Tibial nerve (tissue), 4 donors: ENCODE measurements around the gene DCANP1. TPM values are rescaled to one million over a fixed set of nuclear protein-coding genes. Genes with fewer than 3 reads are reported as not detected.

ENCODE experiments used
- DNase-seq, 2 donors: peaks; one replicate each; pipeline ENCODE4 v3.0.0-alpha.2; 2019; ENCODE audit warnings: low spot score in 2 of 2
- H3K27ac ChIP-seq, 4 donors: fragments of 200-600 bp; sonication (generic) in 3 of 4; one replicate each; pipeline ENCODE4 v1.5.1; 2017 to 2019; ENCODE audit warnings: mild to moderate bottlenecking in 1 of 4
- H3K27me3 ChIP-seq, 2 donors: fragments of 200-600 bp; sonication (generic) in 1 of 2; one replicate each; pipeline versions ENCODE4 v1.5.1 to v1.6.0; 2017 to 2019
- H3K36me3 ChIP-seq, 3 donors: fragments of 200-600 bp; sonication (generic); one replicate each; pipeline ENCODE4 v1.5.1; 2018 to 2019
- H3K4me1 ChIP-seq, 4 donors: fragments of 200-600 bp; sonication (generic) in 3 of 4; one replicate each; pipeline ENCODE4 v1.5.1; 2017 to 2019
- H3K4me3 ChIP-seq, 4 donors: fragments of 200-600 bp; sonication (generic) in 3 of 4; one replicate each; pipeline ENCODE4 v1.5.1; 2017 to 2019; ENCODE audit warnings: mild to moderate bottlenecking in 1 of 4, moderate library complexity in 1 of 4
- H3K9me3 ChIP-seq, 4 donors: fragments of 200-600 bp; sonication (generic) in 3 of 4; one replicate each; pipeline ENCODE4 v1.5.1; 2017 to 2019
- EP300 ChIP-seq, 2 donors: sonication (generic); formaldehyde crosslinking; IDR thresholded peaks; one replicate each; pipeline ENCODE4 v1.6.1; 2017; ENCODE audit warnings: antibody characterized with exemption in 2 of 2, mild to moderate bottlenecking in 1 of 2
- POLR2A ChIP-seq, 2 donors: fragments of 450-650 bp; IDR thresholded peaks; one replicate each; pipeline ENCODE4 v1.6.1; 2017; ENCODE audit warnings: antibody characterized with exemption in 2 of 2, mild to moderate bottlenecking in 2 of 2, moderate library complexity in 2 of 2
- WGBS, 2 donors: methylation state at CpG; one replicate each; pipeline ENCODE4 v1.1.5; 2018; 5-methylcytosine and 5-hydroxymethylcytosine counted together
- total RNA-seq, 4 donors: library from RNA; depleted of rRNA; stranded (reverse); fragments of >200 nt; gene quantifications; one replicate each; pipeline ENCODE4 v1.1.0, GENCODE V29; 2016
- TF ChIP-seq, protein P1 (sequence below), 5 experiments: fragments of 200-600 bp in 3 of 5; fragments of 450-650 bp in 2 of 5; sonication (generic) in 3 of 5; IDR thresholded peaks; one replicate each; pipeline ENCODE4 v1.5.1; 2016 to 2019; ENCODE audit warnings: antibody characterized with exemption in 5 of 5, mild to moderate bottlenecking in 3 of 5, moderate library complexity in 2 of 5

Gene DCANP1
- total RNA-seq, 4 donors from 2014 or later: not detected

- TF ChIP-seq EP300 (IDR thresholded peaks at IDR 0.05): no peak
- TF ChIP-seq, protein P1, sequence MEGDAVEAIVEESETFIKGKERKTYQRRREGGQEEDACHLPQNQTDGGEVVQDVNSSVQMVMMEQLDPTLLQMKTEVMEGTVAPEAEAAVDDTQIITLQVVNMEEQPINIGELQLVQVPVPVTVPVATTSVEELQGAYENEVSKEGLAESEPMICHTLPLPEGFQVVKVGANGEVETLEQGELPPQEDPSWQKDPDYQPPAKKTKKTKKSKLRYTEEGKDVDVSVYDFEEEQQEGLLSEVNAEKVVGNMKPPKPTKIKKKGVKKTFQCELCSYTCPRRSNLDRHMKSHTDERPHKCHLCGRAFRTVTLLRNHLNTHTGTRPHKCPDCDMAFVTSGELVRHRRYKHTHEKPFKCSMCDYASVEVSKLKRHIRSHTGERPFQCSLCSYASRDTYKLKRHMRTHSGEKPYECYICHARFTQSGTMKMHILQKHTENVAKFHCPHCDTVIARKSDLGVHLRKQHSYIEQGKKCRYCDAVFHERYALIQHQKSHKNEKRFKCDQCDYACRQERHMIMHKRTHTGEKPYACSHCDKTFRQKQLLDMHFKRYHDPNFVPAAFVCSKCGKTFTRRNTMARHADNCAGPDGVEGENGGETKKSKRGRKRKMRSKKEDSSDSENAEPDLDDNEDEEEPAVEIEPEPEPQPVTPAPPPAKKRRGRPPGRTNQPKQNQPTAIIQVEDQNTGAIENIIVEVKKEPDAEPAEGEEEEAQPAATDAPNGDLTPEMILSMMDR (IDR thresholded peaks at IDR 0.05): no peak
- TF ChIP-seq POLR2A (IDR thresholded peaks at IDR 0.05): no peak
- Histone ChIP-seq H3K27ac (no peak overlapping the region), H3K9me3 (no peaks in the 10 kb centered on the region), H3K4me1 (peaks cover 0 to 13% (median 4%) of the 10 kb centered on the region in 4 donors), H3K27me3 (peaks cover 0 to under 1% of the 10 kb centered on the region in 2 donors), H3K36me3 (no peaks in the 10 kb centered on the region), H3K4me3 (no peak overlapping the region)
- WGBS, 2 donors: 86 to 89% methylated on average over 4 of the region's 4 CpGs
- DNase-seq: no peak
Observed at GRCh38 chr5:135467871-135468485, 20.8 kb upstream of the DCANP1 start.

- H3K27me3 ChIP-seq: peaks cover 0 to 3% of the 10 kb centered on the region in 2 donors
- H3K27ac ChIP-seq: no peak overlapping the region
- no peaks in the 10 kb centered on the region for H3K9me3 ChIP-seq
- no peaks in the 10 kb centered on the region for H3K36me3 ChIP-seq
- H3K4me1 ChIP-seq: peaks cover 0 to 13% (median 4%) of the 10 kb centered on the region in 4 donors
- DNase-seq: no peak
- 80 to 84% methylated on average over 14 to 15 of the region's 15 CpGs for WGBS, 2 donors
- TF ChIP-seq EP300 (IDR thresholded peaks at IDR 0.05) (no peak), POLR2A (IDR thresholded peaks at IDR 0.05) (no peak)
- TF ChIP-seq, protein P1 (IDR thresholded peaks at IDR 0.05): no peak
- no peak overlapping the region for H3K4me3 ChIP-seq
Observed at GRCh38 chr5:135467051-135467625, 20.0 kb upstream of the DCANP1 start.

DNA sequence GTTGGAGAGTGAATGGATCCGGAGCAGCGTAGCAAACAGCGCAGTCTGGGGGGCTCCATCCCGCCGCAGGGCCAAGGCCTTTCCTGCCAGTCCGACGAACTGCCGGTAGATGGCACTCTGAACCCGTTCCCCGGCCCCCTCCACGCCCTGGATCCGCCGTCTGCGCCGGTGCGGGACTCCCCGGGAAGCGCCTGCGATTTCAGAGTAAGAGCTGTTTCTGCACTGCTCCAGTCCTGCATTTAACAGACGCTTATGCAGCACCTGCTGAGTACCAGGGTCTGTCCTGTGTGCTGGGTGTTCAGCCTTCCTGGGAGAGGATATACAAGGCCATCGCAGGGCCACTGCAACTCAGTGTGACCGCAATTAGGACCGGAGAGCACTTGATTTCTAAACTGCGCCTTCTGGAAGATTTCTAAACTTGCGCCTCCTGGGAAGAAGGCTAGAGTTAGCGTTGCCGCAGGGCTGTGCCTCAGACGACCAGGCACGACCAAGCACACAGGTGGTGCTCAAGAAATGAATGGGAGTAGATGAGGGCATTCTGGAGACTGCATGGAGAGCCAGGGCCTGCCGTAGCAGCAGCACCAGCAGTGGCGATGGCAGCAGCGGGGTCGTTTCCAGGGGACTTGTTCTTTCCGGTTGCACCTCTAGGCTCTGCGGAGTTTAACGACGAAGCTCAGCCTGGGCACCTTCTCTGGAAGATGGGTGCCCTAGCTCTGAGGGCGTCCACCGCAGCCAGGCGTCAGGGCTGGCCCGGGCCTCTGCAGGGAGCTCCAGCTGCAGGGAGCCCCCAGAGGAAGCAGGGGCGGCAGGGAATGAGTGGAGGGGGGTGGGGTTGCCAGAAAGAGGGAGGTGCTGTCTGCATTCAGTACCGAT is 19.3 kb upstream of the DCANP1 start:
- H3K9me3 ChIP-seq: no peaks in the 10 kb centered on the region
- no peak for TF ChIP-seq EP300 (IDR thresholded peaks at IDR 0.05)
- TF ChIP-seq, protein P1 (IDR thresholded peaks at IDR 0.05): peak; percentile 70 to 91 (median 87)
- no peak for TF ChIP-seq POLR2A (IDR thresholded peaks at IDR 0.05)
- no peak overlapping the region for H3K27ac ChIP-seq
- peaks cover 0 to 3% of the 10 kb centered on the region in 2 donors for H3K27me3 ChIP-seq
- H3K4me1 ChIP-seq: peaks cover 0 to 13% (median 4%) of the 10 kb centered on the region in 4 donors
- no peaks in the 10 kb centered on the region for H3K36me3 ChIP-seq
- DNase-seq: peak; percentile 47 to 59
- 10 to 15% methylated on average over 43 of the region's 43 CpGs for WGBS, 2 donors
- peak overlapping the region in 3 of 4 donors; percentile 8 to 36 (median 8) for H3K4me3 ChIP-seq

DNA sequence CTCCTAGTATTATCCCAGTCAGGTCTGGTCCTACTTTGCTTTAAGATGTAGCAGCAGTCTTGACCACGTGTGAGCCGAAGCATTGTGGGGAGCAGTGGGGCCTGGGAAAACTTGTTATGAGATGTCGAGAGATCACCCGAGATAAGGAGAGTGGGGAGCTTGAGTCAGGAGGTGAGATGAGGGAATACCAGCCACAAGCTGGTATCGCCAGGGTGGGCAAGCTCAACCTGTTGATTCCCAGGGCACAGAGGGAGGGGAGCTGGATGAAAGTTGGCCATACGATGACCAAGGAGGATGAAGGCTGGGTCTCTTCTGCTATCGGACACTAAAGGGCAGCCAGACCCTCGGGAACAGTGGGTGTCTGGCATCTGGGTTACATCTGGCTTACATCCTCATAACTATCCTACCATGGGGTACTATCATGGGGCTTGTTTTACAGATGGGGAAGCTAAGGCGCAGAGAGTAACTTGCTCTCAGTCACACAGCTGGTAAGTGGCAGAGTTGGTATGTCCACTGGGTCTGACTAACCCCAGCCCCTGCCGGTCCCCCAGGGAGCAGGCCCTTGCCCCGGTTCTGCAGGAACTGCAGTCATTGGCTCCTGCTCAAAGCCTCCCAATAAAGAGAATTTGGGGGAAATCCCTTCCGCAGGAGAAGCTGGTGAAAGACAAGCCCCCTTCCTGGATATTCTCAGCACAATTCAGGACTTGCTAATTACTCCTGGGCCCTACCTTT is 18.4 kb upstream of the DCANP1 start:
- WGBS, 2 donors: 63 to 76% methylated on average over 12 of the region's 12 CpGs
- Histone ChIP-seq H3K4me3 (no peak overlapping the region), H3K36me3 (no peaks in the 10 kb centered on the region), H3K9me3 (no peaks in the 10 kb centered on the region), H3K4me1 (peaks cover 0 to 13% (median 4%) of the 10 kb centered on the region in 4 donors), H3K27me3 (peaks cover 0 to 3% of the 10 kb centered on the region in 2 donors), H3K27ac (no peak overlapping the region)
- no peak for TF ChIP-seq POLR2A (IDR thresholded peaks at IDR 0.05)
- no peak for TF ChIP-seq EP300 (IDR thresholded peaks at IDR 0.05)
- DNase-seq: no peak

GRCh38 chr5:135462304-135462703 is 15.2 kb upstream of the DCANP1 start:
- TF ChIP-seq POLR2A (IDR thresholded peaks at IDR 0.05): no peak
- TF ChIP-seq, protein P1 (IDR thresholded peaks at IDR 0.05): peak in 4 of 5 experiments; percentile 11 to 29 (median 16)
- no peak for TF ChIP-seq EP300 (IDR thresholded peaks at IDR 0.05)
- peaks cover 0 to 3% of the 10 kb centered on the region in 2 donors for H3K27me3 ChIP-seq

More at GRCh38 chr5:135462304-135462703, 15.2 kb upstream of the DCANP1 start:
- WGBS, 2 donors: 8 to 14% methylated on average over 6 of the region's 6 CpGs
- Histone ChIP-seq H3K9me3 (no peaks in the 10 kb centered on the region), H3K27ac (no peak overlapping the region), H3K4me3 (no peak overlapping the region), H3K4me1 (peaks cover 0 to 31% (median 12%) of the 10 kb centered on the region in 4 donors), H3K36me3 (no peaks in the 10 kb centered on the region)
- peak in 1 of 2 donors; percentile 40 for DNase-seq
